BE2C (cell line): ENCODE results near the gene PIGBOS1.

Source experiments
- DNase-seq: peaks from one replicate; pipeline ENCODE4 v3.0.0-alpha.2; 2020
- H3K27me3 ChIP-seq: fragments of 250-450 bp; sonication (Bioruptor Pico); 2 replicates; pipeline ENCODE4 v1.5.1; 2020; ENCODE audit warnings: mild to moderate bottlenecking
- H3K36me3 ChIP-seq: fragments of 250-450 bp; sonication (Bioruptor Pico); 2 replicates; pipeline ENCODE4 v1.5.1; 2020; ENCODE audit warnings: mild to moderate bottlenecking
- H3K4me1 ChIP-seq: fragments of 250-450 bp; sonication (Bioruptor Pico); 2 replicates; pipeline ENCODE4 v1.5.1; 2020
- H3K4me3 ChIP-seq: 2 replicates; pipeline ENCODE4 v1.5.1; 2011; ENCODE audit warnings: low read depth, low read length
- H3K9me3 ChIP-seq: fragments of 250-450 bp; sonication (Bioruptor Pico); 2 replicates; pipeline ENCODE4 v1.5.1; 2020
- TF ChIP-seq, protein P1 (sequence below): IDR thresholded peaks from 2 replicates; pipeline ENCODE4 v1.5.1; 2012; ENCODE audit warnings: mild to moderate bottlenecking, low read depth, low read length

The PIGBOS1 gene

DNA sequence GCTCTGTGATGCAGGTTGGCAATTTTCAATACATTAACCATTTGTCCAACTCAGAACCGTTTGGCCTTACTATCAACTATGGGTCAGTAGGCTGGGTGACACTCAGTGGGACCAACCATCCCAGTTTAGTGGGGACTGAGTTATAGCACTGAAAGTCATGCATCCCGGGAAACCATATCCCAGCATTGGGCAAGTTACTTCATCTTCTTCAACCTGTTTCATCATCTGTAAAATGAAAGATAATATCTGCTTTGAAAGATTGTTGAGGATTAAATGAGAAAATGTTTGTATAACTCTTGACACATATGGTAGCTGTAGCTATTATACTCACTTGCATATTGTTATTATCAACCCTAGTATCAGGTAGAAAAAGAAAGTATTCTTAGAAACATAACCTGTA, 41.2 kb downstream of the PIGBOS1 start:
- Histone ChIP-seq H3K36me3 (no peaks in the 10 kb centered on the region), H3K4me1 (peaks cover 4% of the 10 kb centered on the region; the same call in 1 of the 2 replicates), H3K4me3 (no peak overlapping the region), H3K9me3 (no peaks in the 10 kb centered on the region), H3K27me3 (no peaks in the 10 kb centered on the region)
- no peak for DNase-seq
- TF ChIP-seq, protein P1, sequence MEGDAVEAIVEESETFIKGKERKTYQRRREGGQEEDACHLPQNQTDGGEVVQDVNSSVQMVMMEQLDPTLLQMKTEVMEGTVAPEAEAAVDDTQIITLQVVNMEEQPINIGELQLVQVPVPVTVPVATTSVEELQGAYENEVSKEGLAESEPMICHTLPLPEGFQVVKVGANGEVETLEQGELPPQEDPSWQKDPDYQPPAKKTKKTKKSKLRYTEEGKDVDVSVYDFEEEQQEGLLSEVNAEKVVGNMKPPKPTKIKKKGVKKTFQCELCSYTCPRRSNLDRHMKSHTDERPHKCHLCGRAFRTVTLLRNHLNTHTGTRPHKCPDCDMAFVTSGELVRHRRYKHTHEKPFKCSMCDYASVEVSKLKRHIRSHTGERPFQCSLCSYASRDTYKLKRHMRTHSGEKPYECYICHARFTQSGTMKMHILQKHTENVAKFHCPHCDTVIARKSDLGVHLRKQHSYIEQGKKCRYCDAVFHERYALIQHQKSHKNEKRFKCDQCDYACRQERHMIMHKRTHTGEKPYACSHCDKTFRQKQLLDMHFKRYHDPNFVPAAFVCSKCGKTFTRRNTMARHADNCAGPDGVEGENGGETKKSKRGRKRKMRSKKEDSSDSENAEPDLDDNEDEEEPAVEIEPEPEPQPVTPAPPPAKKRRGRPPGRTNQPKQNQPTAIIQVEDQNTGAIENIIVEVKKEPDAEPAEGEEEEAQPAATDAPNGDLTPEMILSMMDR: no peak

DNA sequence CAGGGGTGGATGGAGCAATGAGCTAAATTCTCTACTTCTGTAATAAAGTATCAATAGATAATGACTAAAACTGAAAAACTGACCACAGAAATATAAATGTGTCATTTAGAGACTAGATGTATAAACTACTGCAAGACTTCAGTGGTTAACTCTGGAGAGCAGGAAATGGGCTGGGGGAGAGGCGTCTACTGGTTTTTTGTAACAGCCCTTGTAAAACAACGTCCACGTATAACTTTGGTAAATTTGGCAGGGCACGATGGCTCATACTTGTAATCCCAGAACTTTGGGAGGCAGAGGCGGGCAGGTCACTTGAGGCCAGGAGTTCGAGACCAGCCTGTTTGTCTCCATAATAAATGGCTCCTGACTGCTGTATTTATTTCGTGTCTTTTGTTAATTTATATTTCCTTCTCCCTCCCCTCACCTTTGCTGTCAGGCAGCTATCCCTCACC, 41.8 kb downstream of the PIGBOS1 start:
- H3K36me3 ChIP-seq: no peaks in the 10 kb centered on the region
- peaks cover 1% of the 10 kb centered on the region; the same call in 1 of the 2 replicates for H3K4me1 ChIP-seq
- DNase-seq: no peak
- H3K9me3 ChIP-seq: no peaks in the 10 kb centered on the region
- H3K4me3 ChIP-seq: no peak overlapping the region
- TF ChIP-seq, protein P1: no peak
- no peaks in the 10 kb centered on the region for H3K27me3 ChIP-seq

DNA sequence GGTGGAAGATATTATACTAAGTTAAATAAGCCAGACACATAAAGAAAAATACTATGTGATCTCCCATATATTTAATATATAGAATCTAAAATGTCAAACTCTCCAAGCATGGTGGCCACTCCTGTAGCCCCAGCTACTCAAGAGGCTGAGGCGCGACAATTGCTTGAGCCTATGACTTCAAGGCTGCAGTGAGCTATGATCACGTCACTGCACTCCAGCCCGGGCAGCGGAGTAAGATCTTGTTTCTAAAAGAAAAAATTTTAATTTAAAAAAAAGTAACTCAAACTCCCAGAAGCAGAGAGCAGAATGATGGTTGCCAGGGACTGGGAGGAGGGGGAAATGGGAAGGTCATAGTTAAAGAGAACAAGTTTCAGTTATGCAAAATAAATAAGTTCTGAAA, 42.6 kb downstream of the PIGBOS1 start:
- no peaks in the 10 kb centered on the region for H3K36me3 ChIP-seq
- no peak for DNase-seq
- H3K4me1 ChIP-seq: no peaks in the 10 kb centered on the region
- H3K4me3 ChIP-seq: no peak overlapping the region
- no peaks in the 10 kb centered on the region for H3K9me3 ChIP-seq
- TF ChIP-seq, protein P1: no peak
- H3K27me3 ChIP-seq: no peaks in the 10 kb centered on the region

DNA sequence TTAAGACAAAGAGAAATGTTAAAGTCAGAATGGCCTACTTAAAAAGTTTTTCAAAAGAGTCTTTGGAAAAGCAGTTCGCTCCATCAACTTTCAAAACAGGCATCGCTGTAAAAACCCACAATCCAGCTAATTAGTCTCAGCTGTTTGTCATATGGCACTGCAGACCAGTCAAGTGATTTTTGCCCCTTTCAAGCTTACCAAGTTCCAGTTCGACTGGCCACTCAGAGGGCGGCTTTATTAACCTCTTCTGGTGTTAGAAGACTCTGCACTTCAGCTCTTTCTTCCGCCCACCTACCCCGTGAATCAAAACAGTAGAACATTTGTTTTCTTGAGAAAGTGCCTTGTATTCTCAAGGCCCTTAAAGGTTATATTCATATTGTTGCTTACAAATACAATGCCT, 48.6 kb downstream of the PIGBOS1 start:
- Histone ChIP-seq H3K36me3 (no peaks in the 10 kb centered on the region), H3K4me3 (no peak overlapping the region), H3K9me3 (no peaks in the 10 kb centered on the region), H3K27me3 (no peaks in the 10 kb centered on the region), H3K4me1 (peaks cover 17% of the 10 kb centered on the region)
- TF ChIP-seq, protein P1: no peak
- DNase-seq: no peak

DNA sequence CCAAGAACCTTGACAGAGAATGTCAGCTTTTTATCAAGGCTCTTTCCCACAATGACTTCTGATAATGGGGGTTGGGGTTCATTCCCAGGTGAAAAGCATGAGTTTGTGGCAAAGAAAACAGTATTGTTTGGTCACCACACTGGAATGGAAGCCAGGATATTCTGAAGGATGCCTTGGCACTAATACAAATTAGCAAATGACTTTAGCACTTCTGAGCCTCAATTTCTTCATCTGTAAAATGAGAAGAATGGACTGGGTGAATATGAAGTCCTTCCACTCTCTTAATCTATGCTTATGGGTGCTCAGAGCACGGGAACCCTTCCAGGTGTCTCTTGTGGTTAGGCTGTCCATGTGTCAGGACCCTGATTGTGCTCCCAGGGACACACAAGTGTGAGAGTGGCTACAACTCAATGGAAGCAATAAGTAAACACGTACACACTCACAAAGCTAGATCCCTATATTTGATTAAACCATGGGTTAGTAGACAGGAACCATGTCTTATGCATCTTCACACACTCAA, 50.7 kb downstream of the PIGBOS1 start:
- TF ChIP-seq, protein P1: no peak
- no peak overlapping the region for H3K4me3 ChIP-seq
- no peaks in the 10 kb centered on the region for H3K36me3 ChIP-seq
- peaks cover 17% of the 10 kb centered on the region for H3K4me1 ChIP-seq
- H3K27me3 ChIP-seq: no peaks in the 10 kb centered on the region
- DNase-seq: no peak
- no peaks in the 10 kb centered on the region for H3K9me3 ChIP-seq

DNA sequence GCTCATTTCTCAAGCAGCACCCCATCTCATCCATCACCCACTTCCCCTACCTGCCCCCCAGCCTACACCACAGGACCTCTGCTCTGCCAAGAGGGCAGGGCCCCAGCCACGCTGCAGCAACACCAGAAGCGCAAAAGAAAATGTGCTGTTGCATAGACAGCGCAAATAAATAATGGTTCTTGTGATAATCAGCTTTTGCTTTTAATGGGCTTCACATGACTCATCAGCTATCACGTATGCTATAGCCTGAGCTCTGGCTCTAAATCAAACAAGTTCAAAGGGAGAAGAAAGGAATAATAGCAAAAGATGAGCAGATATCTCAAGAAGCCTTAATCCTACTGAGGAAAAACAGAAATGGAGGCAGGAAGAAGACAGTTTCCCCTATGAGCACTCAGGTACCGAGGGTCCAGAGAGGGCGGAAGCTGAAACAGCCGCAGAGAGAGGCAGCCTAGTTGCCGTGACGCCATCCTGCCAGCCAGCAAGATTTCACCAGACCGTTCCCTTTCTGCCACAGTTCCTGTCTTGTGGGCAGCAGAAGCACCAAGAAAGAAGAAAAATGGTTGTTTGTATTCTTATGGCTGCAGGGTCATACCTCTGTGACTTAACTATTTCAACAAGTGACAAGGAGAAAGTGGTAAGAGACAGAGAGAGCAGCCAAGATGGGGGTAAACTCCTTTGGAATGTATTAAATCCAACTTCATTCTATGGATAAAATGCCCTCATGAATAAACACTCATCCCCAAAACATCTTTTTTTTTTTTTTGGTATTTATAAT, 51.3 kb downstream of the PIGBOS1 start:
- DNase-seq: peak; percentile 46
- H3K27me3 ChIP-seq: no peaks in the 10 kb centered on the region
- TF ChIP-seq, protein P1: no peak
- H3K9me3 ChIP-seq: no peaks in the 10 kb centered on the region
- peak overlapping the region; percentile 51 for H3K4me3 ChIP-seq
- peaks cover 17% of the 10 kb centered on the region for H3K4me1 ChIP-seq
- H3K36me3 ChIP-seq: no peaks in the 10 kb centered on the region
